ENCODE results near the gene CLDND2. TPM values are rescaled to one million over a fixed set of nuclear protein-coding genes. Genes with fewer than 3 reads are reported as not detected.

Gene CLDND2
- total and polyA plus RNA-seq, 4 experiments from 2014 or later: 1.5 to 2.0 TPM; not detected in 2

- intact Hi-C loops (cut with micrococcal nuclease): loop anchor here (5.0 kb wide), 1 partner anchor 337 kb away; no protein-coding TSS in a partner anchor
- Histone ChIP-seq H3K36me3 (ENCODE audit: insufficient read depth, low read length) (no peaks in the 10 kb centered on the region), H3K4me3 (ENCODE audit: low read length in 2 of 2) (peak overlapping the region; percentile 83 to 85), H3K27ac (ENCODE audit: low read depth, low read length) (peak overlapping the region; percentile 77), H3K9me3 (ENCODE audit: control insufficient read depth in 1 of 2, low read length in 2 of 2) (no peaks in the 10 kb centered on the region), H3K27me3 (ENCODE audit: insufficient read depth, low read length) (no peaks in the 10 kb centered on the region), H3K4me1 (ENCODE audit: insufficient read depth, low read length) (peaks cover 53% of the 10 kb centered on the region)
- H3K4me3 Mint-ChIP-seq: peak overlapping the region; percentile 92 to 100 (median 98)
- ChIA-PET POLR2A (ENCODE audit: partially characterized antibody) (interaction anchor here (0.8 to 1.6 kb wide), 5 partner anchors 9 to 29 kb away, joined by 3 to 8 read pairs (median 4); partner anchors contain the start of gene VSIG10L), CTCF (ENCODE audit: partially characterized antibody) (interaction anchor here (0.6 to 1.0 kb wide), 4 partner anchors 11 to 74 kb away, joined by 3 read pairs; no protein-coding TSS in a partner anchor)
- peak overlapping the region; percentile 87 to 98 (median 96) for H3K27ac Mint-ChIP-seq
- peak in 3 of 5 donors; percentile 24 to 31 (median 28) for DNase-seq
- H3K36me3 Mint-ChIP-seq: peaks cover 0 to 17% of the 10 kb centered on the region in 2 donors
- peaks cover 33 to 73% (median 53%) of the 10 kb centered on the region in 4 donors for H3K4me1 Mint-ChIP-seq
- H3K27me3 Mint-ChIP-seq: no peaks in the 10 kb centered on the region
- H3K9me3 Mint-ChIP-seq: no peaks in the 10 kb centered on the region
These were observed 3.4 kb downstream of the CLDND2 start for GRCh38 chr19:51365211-51365964.

DNA sequence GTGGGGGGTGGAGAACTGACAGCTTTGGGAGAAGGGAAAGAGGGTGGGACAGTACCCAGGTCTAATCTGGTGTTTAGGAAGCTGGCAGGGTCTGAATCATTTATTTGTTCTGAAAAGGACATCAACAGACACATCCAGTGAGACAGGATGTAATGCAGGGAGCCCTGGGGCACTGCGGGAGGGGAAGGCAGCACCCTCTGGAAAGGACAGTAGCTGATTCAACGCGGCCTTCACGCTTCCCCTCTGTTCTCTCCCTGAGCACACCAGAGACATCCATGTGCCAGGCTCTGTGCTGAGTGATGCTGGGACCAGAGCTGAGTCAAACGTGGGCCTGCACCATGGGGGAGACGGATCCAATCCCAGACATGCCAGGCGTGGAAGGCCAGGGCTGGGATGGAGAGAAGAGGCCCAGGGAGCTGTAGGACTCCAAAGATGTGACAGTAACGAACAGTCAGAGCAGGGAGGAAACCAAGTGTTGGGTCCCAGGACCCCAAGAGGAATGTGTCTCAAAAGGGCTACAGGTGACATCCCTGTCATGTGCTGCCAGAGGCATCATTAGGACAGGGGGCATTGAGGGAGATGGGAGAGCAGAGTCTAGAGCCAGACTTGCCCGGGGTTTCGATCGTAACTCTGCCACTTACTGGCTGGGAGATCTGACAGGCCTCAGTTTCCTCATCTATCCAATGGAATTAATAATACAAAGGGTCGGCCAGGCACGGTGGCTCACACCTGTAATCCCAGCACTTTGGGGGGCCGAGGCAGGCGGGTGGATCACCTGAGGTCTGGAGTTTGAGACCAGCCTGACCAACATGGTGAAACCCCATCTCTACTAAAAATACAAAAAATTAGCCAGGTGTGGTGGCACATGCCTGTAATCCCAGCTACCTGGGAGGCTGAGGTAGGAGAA lies 4.3 kb downstream of the CLDND2 start:
- peaks cover 0 to 17% of the 10 kb centered on the region in 2 donors for H3K36me3 Mint-ChIP-seq
- no peak overlapping the region for H3K4me3 ChIP-seq (ENCODE audit: low read length in 2 of 2)
- no peak for DNase-seq
- no peaks in the 10 kb centered on the region for H3K27me3 Mint-ChIP-seq
- peak overlapping the region in 5 of 7 donors; percentile 12 to 89 (median 77) for H3K27ac Mint-ChIP-seq
- H3K36me3 ChIP-seq (ENCODE audit: insufficient read depth, low read length): no peaks in the 10 kb centered on the region
- POLR2A ChIA-PET (ENCODE audit: partially characterized antibody): interaction anchor here (1.3 kb wide), 1 partner anchor 30 kb away, joined by 4 read pairs; no protein-coding TSS in a partner anchor
- no peak overlapping the region for H3K27ac ChIP-seq (ENCODE audit: low read depth, low read length)
- peak overlapping the region; percentile 15 to 78 (median 58) for H3K4me3 Mint-ChIP-seq
- H3K4me1 ChIP-seq (ENCODE audit: insufficient read depth, low read length): peaks cover 50% of the 10 kb centered on the region
- no peaks in the 10 kb centered on the region for H3K9me3 Mint-ChIP-seq
- H3K9me3 ChIP-seq (ENCODE audit: control insufficient read depth in 1 of 2, low read length in 2 of 2): no peaks in the 10 kb centered on the region
- H3K27me3 ChIP-seq (ENCODE audit: insufficient read depth, low read length): no peaks in the 10 kb centered on the region
- CTCF ChIA-PET (ENCODE audit: partially characterized antibody): interaction anchor here (1.1 kb wide), 1 partner anchor 24 kb away, joined by 4 read pairs; no protein-coding TSS in a partner anchor
- intact Hi-C loops (cut with micrococcal nuclease): loop anchor here (5.0 kb wide), 1 partner anchor 338 kb away; no protein-coding TSS in a partner anchor
- H3K4me1 Mint-ChIP-seq: peaks cover 30 to 68% (median 49%) of the 10 kb centered on the region in 4 donors

DNA sequence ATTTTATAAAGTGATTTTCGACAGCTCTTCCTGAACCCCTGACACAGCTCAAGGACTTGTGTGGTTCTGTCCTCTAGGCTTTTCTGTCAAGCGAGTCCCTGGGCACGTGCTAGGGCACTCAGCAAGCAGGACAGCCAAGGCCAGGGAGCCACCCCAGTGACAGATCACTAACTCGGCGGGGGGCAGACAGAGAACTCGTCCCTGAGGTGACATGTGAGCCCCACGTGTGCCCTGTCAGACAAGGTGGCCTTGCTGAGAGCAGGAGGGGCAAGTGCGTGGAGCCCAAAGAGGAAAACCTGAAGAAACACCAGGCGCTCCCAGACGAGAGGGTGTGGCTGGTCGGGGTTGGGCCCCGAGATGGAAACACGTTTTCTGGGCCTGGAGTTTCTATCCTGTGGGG lies 7.6 kb downstream of the CLDND2 start:
- H3K27ac ChIP-seq (ENCODE audit: low read depth, low read length): no peak overlapping the region
- no peak overlapping the region for H3K4me3 Mint-ChIP-seq
- H3K27ac Mint-ChIP-seq: no peak overlapping the region
- H3K36me3 Mint-ChIP-seq: peaks cover 0 to 8% of the 10 kb centered on the region in 2 donors
- intact Hi-C loops (cut with micrococcal nuclease): no loop called here
- H3K4me3 ChIP-seq (ENCODE audit: low read length in 2 of 2): no peak overlapping the region
- H3K27me3 ChIP-seq (ENCODE audit: insufficient read depth, low read length): no peaks in the 10 kb centered on the region
- H3K4me1 ChIP-seq (ENCODE audit: insufficient read depth, low read length): peaks cover 33% of the 10 kb centered on the region
- no peaks in the 10 kb centered on the region for H3K9me3 Mint-ChIP-seq
- ChIA-PET POLR2A (ENCODE audit: partially characterized antibody) (no interaction called here), CTCF (ENCODE audit: partially characterized antibody) (no interaction called here)
- no peaks in the 10 kb centered on the region for H3K27me3 Mint-ChIP-seq
- H3K36me3 ChIP-seq (ENCODE audit: insufficient read depth, low read length): no peaks in the 10 kb centered on the region
- DNase-seq: no peak
- no peaks in the 10 kb centered on the region for H3K9me3 ChIP-seq (ENCODE audit: control insufficient read depth in 1 of 2, low read length in 2 of 2)
- H3K4me1 Mint-ChIP-seq: peaks cover 22 to 48% (median 36%) of the 10 kb centered on the region in 4 donors

DNA sequence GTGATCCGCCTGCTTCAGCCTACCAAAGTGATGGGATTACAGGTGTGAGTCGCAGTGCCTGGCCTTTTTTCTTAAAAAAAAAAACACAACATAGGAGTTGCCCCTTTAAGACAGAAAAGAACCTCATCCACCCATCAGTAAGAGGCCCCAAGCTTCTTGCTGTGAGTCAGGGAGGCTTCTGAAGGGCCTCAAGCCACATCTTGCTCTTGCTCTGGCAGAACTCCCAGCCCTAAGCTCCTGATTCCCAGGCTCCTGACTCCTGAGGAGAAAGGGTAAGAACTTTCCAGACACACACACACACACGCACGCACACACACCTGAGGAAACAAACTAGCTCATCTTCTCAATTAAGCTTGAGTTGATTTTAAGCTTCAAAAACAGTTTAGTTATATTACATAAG lies 9.5 kb downstream of the CLDND2 start:
- no peaks in the 10 kb centered on the region for H3K9me3 ChIP-seq (ENCODE audit: control insufficient read depth in 1 of 2, low read length in 2 of 2)
- Mint-ChIP-seq H3K9me3 (no peaks in the 10 kb centered on the region), H3K4me1 (peaks cover 24 to 50% (median 35%) of the 10 kb centered on the region in 4 donors), H3K27me3 (no peaks in the 10 kb centered on the region), H3K4me3 (no peak overlapping the region), H3K36me3 (peaks cover 0 to 3% of the 10 kb centered on the region in 2 donors), H3K27ac (peak overlapping the region in 2 of 7 donors; percentile 66 to 69)
- intact Hi-C loops (cut with micrococcal nuclease): no loop called here
- no peaks in the 10 kb centered on the region for H3K36me3 ChIP-seq (ENCODE audit: insufficient read depth, low read length)
- H3K27ac ChIP-seq (ENCODE audit: low read depth, low read length): no peak overlapping the region
- CTCF ChIA-PET (ENCODE audit: partially characterized antibody): interaction anchor here (0.7 to 1.9 kb wide), 2 partner anchors 20 to 21 kb away, joined by 3 to 6 read pairs; no protein-coding TSS in a partner anchor
- POLR2A ChIA-PET (ENCODE audit: partially characterized antibody): interaction anchor here (0.7 kb wide), 1 partner anchor 9 kb away, joined by 4 read pairs; the partner anchor contains the start of gene CLDND2
- DNase-seq: no peak
- H3K4me3 ChIP-seq (ENCODE audit: low read length in 2 of 2): no peak overlapping the region
- H3K4me1 ChIP-seq (ENCODE audit: insufficient read depth, low read length): peaks cover 28% of the 10 kb centered on the region
- H3K27me3 ChIP-seq (ENCODE audit: insufficient read depth, low read length): no peaks in the 10 kb centered on the region

- Histone ChIP-seq H3K9me3 (ENCODE audit: control insufficient read depth in 1 of 2, low read length in 2 of 2) (no peaks in the 10 kb centered on the region), H3K36me3 (ENCODE audit: insufficient read depth, low read length) (no peaks in the 10 kb centered on the region), H3K4me1 (ENCODE audit: insufficient read depth, low read length) (peaks cover 22% of the 10 kb centered on the region), H3K27ac (ENCODE audit: low read depth, low read length) (no peak overlapping the region), H3K4me3 (ENCODE audit: low read length in 2 of 2) (no peak overlapping the region), H3K27me3 (ENCODE audit: insufficient read depth, low read length) (no peaks in the 10 kb centered on the region)
- peak overlapping the region in 2 of 7 donors; percentile 15 to 24 for H3K27ac Mint-ChIP-seq
- intact Hi-C loops (cut with micrococcal nuclease): no loop called here
- H3K36me3 Mint-ChIP-seq: peaks cover 0 to 3% of the 10 kb centered on the region in 2 donors
- no peak for DNase-seq
- H3K27me3 Mint-ChIP-seq: no peaks in the 10 kb centered on the region
- ChIA-PET CTCF (ENCODE audit: partially characterized antibody) (interaction anchor here (1.9 kb wide), 1 partner anchor 20 kb away, joined by 6 read pairs; no protein-coding TSS in a partner anchor), POLR2A (ENCODE audit: partially characterized antibody) (no interaction called here)
- H3K9me3 Mint-ChIP-seq: no peaks in the 10 kb centered on the region
- no peak overlapping the region for H3K4me3 Mint-ChIP-seq
- peaks cover 19 to 40% (median 25%) of the 10 kb centered on the region in 4 donors for H3K4me1 Mint-ChIP-seq
These were observed 10.9 kb downstream of the CLDND2 start for GRCh38 chr19:51357952-51358351.

GRCh38 chr19:51356159-51356801 lies 12.5 kb downstream of the CLDND2 start:
- Histone ChIP-seq H3K36me3 (ENCODE audit: insufficient read depth, low read length) (no peaks in the 10 kb centered on the region), H3K9me3 (ENCODE audit: control insufficient read depth in 1 of 2, low read length in 2 of 2) (no peaks in the 10 kb centered on the region), H3K27me3 (ENCODE audit: insufficient read depth, low read length) (no peaks in the 10 kb centered on the region), H3K27ac (ENCODE audit: low read depth, low read length) (no peak overlapping the region), H3K4me3 (ENCODE audit: low read length in 2 of 2) (no peak overlapping the region), H3K4me1 (ENCODE audit: insufficient read depth, low read length) (peaks cover 11% of the 10 kb centered on the region)
- H3K4me1 Mint-ChIP-seq: peaks cover 15 to 27% (median 19%) of the 10 kb centered on the region in 4 donors
- CTCF ChIA-PET (ENCODE audit: partially characterized antibody): no interaction called here
- no peak overlapping the region for H3K4me3 Mint-ChIP-seq
- no peaks in the 10 kb centered on the region for H3K27me3 Mint-ChIP-seq
- intact Hi-C loops (cut with micrococcal nuclease): no loop called here
- no peaks in the 10 kb centered on the region for H3K9me3 Mint-ChIP-seq
- POLR2A ChIA-PET (ENCODE audit: partially characterized antibody): interaction anchor here (1.0 kb wide), 1 partner anchor 9 kb away, joined by 3 read pairs; the partner anchor contains the start of gene ETFB
- DNase-seq: no peak
- peak overlapping the region in 3 of 7 donors; percentile 4 to 12 (median 11) for H3K27ac Mint-ChIP-seq
- H3K36me3 Mint-ChIP-seq: peaks cover 9 to 13% of the 10 kb centered on the region in 2 donors

All from CD4-positive, alpha-beta memory T cell (primary cell).